Smooth muscle cell (in vitro differentiated cells): ENCODE results near the gene ETV3. TPM values are rescaled to one million over a fixed set of nuclear protein-coding genes. Genes with fewer than 3 reads are reported as not detected.
"Not testable (repeated sequence)": the region's sequence is repeated elsewhere in the genome, so short reads cannot be mapped to it uniquely, and the experiment has no call there.

Source experiments
- DNase-seq: peaks from one replicate; lab custom pipeline; 2025; ENCODE audit not compliant: unreplicated experiment; lab: John Stamatoyannopoulos, UW
- H2AFZ ChIP-seq: fragments of 200-600 bp; sonication (generic); 2 replicates; pipeline ENCODE4 v1.6.0; 2016; ENCODE audit warnings: antibody characterized with exemption, low read depth, mild to moderate bottlenecking
- H3F3A ChIP-seq: fragments of 200-600 bp; sonication (generic); 2 replicates; pipeline ENCODE4 v1.6.0; 2017; ENCODE audit warnings: antibody characterized with exemption, low read depth
- H3K27ac ChIP-seq: fragments of 200-600 bp; sonication (generic); 2 replicates; pipeline ENCODE4 v1.5.1; 2016; ENCODE audit warnings: low read depth, mild to moderate bottlenecking
- H3K27me3 ChIP-seq: fragments of 200-600 bp; sonication (generic); 2 replicates; pipeline ENCODE4 v1.6.1; 2016; ENCODE audit warnings: low read depth, mild to moderate bottlenecking
- H3K36me3 ChIP-seq: fragments of 200-600 bp; sonication (generic); 2 replicates; pipeline ENCODE4 v1.5.1; 2016; ENCODE audit warnings: low read depth
- H3K4me1 ChIP-seq: fragments of 200-600 bp; sonication (generic); 2 replicates; pipeline ENCODE4 v1.5.1; 2016; ENCODE audit warnings: low read depth
- H3K4me2 ChIP-seq: fragments of 200-600 bp; sonication (generic); 2 replicates; pipeline ENCODE4 v1.6.0; 2016; ENCODE audit warnings: mild to moderate bottlenecking
- H3K4me3 ChIP-seq: fragments of 200-600 bp; sonication (generic); 2 replicates; pipeline ENCODE4 v1.5.1; 2016; ENCODE audit warnings: mild to moderate bottlenecking
- H3K79me2 ChIP-seq: fragments of 200-600 bp; sonication (generic); 2 replicates; pipeline ENCODE4 v1.6.0; 2016; ENCODE audit warnings: low read depth, mild to moderate bottlenecking
- H3K9ac ChIP-seq: fragments of 200-600 bp; sonication (generic); 2 replicates; pipeline ENCODE4 v1.6.0; 2016; ENCODE audit warnings: low read depth
- H3K9me3 ChIP-seq: fragments of 200-600 bp; sonication (generic); replicated peaks from 2 replicates; pipeline ENCODE4 v1.5.1; 2016; ENCODE audit warnings: low read depth
- H4K20me1 ChIP-seq: fragments of 200-600 bp; sonication (generic); 2 replicates; pipeline ENCODE4 v1.6.0; 2016; ENCODE audit warnings: low read depth
- WGBS: methylation state at CpG from one replicate; pipeline ENCODE4 v1.1.7; 2016; ENCODE audit warnings: low lambda C conversion rate; 5-methylcytosine and 5-hydroxymethylcytosine counted together
- polyA plus RNA-seq: library from polyadenylated mRNA; unstranded; fragments of >200 nt; fragmentation: Nextera tagmentation; extraction: Ambion mirVana; gene quantifications from 2 replicates; pipeline ENCODE4 v1.2.1, GENCODE V29; 2016
- total RNA-seq: library from RNA; depleted of rRNA; stranded (reverse); fragments of >200 nt; gene quantifications from 2 replicates; pipeline ENCODE4 v1.2.3, GENCODE V29; 2014
- TF ChIP-seq, protein P1 (sequence below): fragments of 200-600 bp; sonication (generic); IDR thresholded peaks from 2 replicates; pipeline ENCODE4 v1.5.1; 2017; ENCODE audit warnings: borderline replicate concordance, mild to moderate bottlenecking, antibody characterized with exemption; ENCODE audit not compliant: insufficient read depth, poor library complexity, severe bottlenecking

Gene ETV3
- 33.2 and 46.7 TPM in 2 replicates for total RNA-seq
- 11.4 and 15.4 TPM in 2 replicates for polyA plus RNA-seq

GRCh38 chr1:157138220-157139051, at the start of gene ETV3:
TSS of gene ETV3 (minus strand) at chr1:157138395. CDS start at chr1:157136352, 2,043 bp downstream.
- Histone ChIP-seq H3K4me3 (peak within 1 kb of the TSS; percentile 100), H3K27me3 (no peaks in the 10 kb centered on the region), H3K9ac (peak within 1 kb of the TSS; percentile 99), H3K4me2 (peak within 1 kb of the TSS; percentile 91), H3K36me3 (peaks cover 10% of the 10 kb centered on the region), H3K4me1 (peaks cover 21% of the 10 kb centered on the region), H3F3A (peaks cover 49% of the 10 kb centered on the region), H3K79me2 (peaks cover 44% of the 10 kb centered on the region), H4K20me1 (peaks cover 45% of the 10 kb centered on the region), H2AFZ (peak within 1 kb of the TSS; percentile 84), H3K9me3 (no peaks in the 10 kb centered on the region), H3K27ac (peak within 1 kb of the TSS; percentile 99)
- TF ChIP-seq, protein P1, sequence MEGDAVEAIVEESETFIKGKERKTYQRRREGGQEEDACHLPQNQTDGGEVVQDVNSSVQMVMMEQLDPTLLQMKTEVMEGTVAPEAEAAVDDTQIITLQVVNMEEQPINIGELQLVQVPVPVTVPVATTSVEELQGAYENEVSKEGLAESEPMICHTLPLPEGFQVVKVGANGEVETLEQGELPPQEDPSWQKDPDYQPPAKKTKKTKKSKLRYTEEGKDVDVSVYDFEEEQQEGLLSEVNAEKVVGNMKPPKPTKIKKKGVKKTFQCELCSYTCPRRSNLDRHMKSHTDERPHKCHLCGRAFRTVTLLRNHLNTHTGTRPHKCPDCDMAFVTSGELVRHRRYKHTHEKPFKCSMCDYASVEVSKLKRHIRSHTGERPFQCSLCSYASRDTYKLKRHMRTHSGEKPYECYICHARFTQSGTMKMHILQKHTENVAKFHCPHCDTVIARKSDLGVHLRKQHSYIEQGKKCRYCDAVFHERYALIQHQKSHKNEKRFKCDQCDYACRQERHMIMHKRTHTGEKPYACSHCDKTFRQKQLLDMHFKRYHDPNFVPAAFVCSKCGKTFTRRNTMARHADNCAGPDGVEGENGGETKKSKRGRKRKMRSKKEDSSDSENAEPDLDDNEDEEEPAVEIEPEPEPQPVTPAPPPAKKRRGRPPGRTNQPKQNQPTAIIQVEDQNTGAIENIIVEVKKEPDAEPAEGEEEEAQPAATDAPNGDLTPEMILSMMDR, result peak; percentile 2
- DNase-seq, result peak; percentile 54
- WGBS, result 1% methylated on average over 69 of the region's 85 CpGs

DNA sequence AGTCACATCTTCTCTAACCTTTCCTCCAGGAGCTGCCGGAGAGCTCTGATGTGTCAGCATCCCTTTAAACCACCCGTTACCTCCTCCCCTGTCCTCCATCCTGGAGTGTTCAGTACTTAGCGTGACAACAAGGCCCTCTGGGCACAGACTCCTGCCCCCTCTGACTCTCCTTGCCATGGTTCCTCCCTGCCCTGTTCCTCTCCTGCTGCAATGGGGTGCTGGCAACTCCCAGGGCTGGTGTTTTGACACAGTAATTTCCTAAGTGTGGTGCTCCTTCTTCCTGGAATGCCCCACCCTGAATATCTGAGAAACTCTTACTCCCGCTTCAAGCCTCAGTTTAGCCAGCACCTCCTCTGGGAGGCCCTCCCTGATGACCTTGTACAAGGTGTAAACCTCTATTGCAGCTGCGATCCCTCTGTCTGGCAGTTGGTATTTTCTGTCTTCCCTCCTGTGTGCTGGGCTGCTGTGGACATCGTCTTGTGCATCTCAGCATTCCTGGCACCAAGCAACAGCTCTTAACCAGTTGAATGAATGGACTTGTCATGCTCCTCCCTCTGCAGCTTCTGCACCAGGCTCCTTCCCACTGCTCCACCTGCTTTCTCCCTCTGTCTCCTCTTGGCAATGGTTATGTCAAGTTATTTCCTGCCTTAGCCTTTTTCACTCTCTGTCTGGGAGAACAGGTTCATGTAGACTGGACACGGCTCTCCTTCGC, 48.2 kb upstream of the ETV3 start:
- no peaks in the 10 kb centered on the region for H3K79me2 ChIP-seq
- no peak overlapping the region for H3K4me2 ChIP-seq
- no peak overlapping the region for H3K27ac ChIP-seq
- no peaks in the 10 kb centered on the region for H3K4me1 ChIP-seq
- H3K9me3 ChIP-seq, result no peaks in the 10 kb centered on the region
- TF ChIP-seq, protein P1, result no peak
- H3F3A ChIP-seq, result no peaks in the 10 kb centered on the region
- WGBS, result 94% methylated on average over 8 of the region's 8 CpGs
- no peaks in the 10 kb centered on the region for H3K27me3 ChIP-seq
- H4K20me1 ChIP-seq, result no peaks in the 10 kb centered on the region
- H3K9ac ChIP-seq, result no peak overlapping the region
- no peak overlapping the region for H3K4me3 ChIP-seq
- no peaks in the 10 kb centered on the region for H3K36me3 ChIP-seq
- H2AFZ ChIP-seq, result no peak overlapping the region
- no peak for DNase-seq

- Histone ChIP-seq H3K4me3 (no peak overlapping the region), H3K79me2 (no peaks in the 10 kb centered on the region), H3K4me1 (no peaks in the 10 kb centered on the region), H3K27ac (no peak overlapping the region), H3K9me3 (no peaks in the 10 kb centered on the region), H3K4me2 (no peak overlapping the region), H3K9ac (no peak overlapping the region), H2AFZ (peak overlapping the region; percentile 69), H3F3A (no peaks in the 10 kb centered on the region), H4K20me1 (no peaks in the 10 kb centered on the region), H3K36me3 (no peaks in the 10 kb centered on the region), H3K27me3 (no peaks in the 10 kb centered on the region)
- WGBS, result 41% methylated on average over 3 of the region's 3 CpGs
- TF ChIP-seq, protein P1, result no peak
- no peak for DNase-seq
Measured at GRCh38 chr1:157183870-157184269, 45.7 kb upstream of the ETV3 start.

DNA sequence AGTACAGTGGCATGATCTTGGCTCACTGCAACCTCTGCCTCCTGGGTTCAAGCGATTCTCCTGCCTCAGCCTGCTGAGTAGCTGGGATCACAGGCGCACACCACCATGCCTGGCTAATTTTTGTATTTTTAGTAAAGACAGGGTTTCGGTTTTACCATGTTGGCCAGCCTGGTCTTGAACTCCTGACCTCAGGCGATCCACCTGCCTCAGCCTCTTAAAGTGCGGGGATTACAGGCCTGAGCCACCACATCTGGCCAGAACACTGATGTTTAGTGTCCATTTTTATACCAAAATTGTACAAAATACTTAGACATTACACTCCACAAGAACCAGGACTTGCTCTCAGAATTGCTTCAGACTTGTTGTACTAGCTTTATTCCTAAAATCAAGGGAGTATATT, 44.2 kb upstream of the ETV3 start:
- H3K27ac ChIP-seq, DNase-seq, H2AFZ ChIP-seq, H4K20me1 ChIP-seq, H3K4me1 ChIP-seq, H3K36me3 ChIP-seq, H3F3A ChIP-seq, H3K9ac ChIP-seq, H3K79me2 ChIP-seq, H3K4me3 ChIP-seq, H3K9me3 ChIP-seq, H3K4me2 ChIP-seq, H3K27me3 ChIP-seq: not testable (repeated sequence)
- WGBS, result 93% methylated on average over 5 of the region's 5 CpGs
